HFF-Myc (cell line): Measurements from ENCODE around the gene SLC35F1.

Source experiments
- DNase-seq: peaks from one replicate; pipeline ENCODE4 v3.0.0-alpha.2; 2011; ENCODE audit warnings: low read depth; ENCODE audit errors: extremely low read depth
- H3K4me3 ChIP-seq: replicated peaks from 2 replicates; pipeline ENCODE4 v1.5.1; 2011; ENCODE audit warnings: low read depth, mild to moderate bottlenecking, control low read depth, low read length
- CTCF ChIP-seq: IDR thresholded peaks from 2 replicates; pipeline ENCODE4 v1.5.1; 2012; ENCODE audit warnings: mild to moderate bottlenecking, low read depth, low read length, control low read depth; ENCODE audit errors: missing control alignments

The SLC35F1 gene

GRCh38 chr6:117906507-117906957 is 532 bp upstream of the SLC35F1 start:
- no peak for TF ChIP-seq CTCF
- no peak overlapping the region for H3K4me3 ChIP-seq
- DNase-seq: no peak

- no peak for DNase-seq
- peak overlapping the region; percentile 17; the same call in 1 of the 2 replicates for H3K4me3 ChIP-seq
- TF ChIP-seq CTCF: no peak
These were observed 659 bp downstream of the SLC35F1 start for GRCh38 chr6:117907601-117908245.

GRCh38 chr6:117908246-117909068 is 1.4 kb downstream of the SLC35F1 start:
- no peak overlapping the region for H3K4me3 ChIP-seq
- no peak for TF ChIP-seq CTCF
- no peak for DNase-seq

- DNase-seq: no peak
These were observed 2.6 kb downstream of the SLC35F1 start for GRCh38 chr6:117909638-117910037.

GRCh38 chr6:117910549-117910948 is 3.5 kb downstream of the SLC35F1 start:
- DNase-seq: no peak
- H3K4me3 ChIP-seq: no peak overlapping the region
- TF ChIP-seq CTCF: no peak

More at GRCh38 chr6:117909638-117910037, 2.6 kb downstream of the SLC35F1 start:
- no peak for TF ChIP-seq CTCF
- H3K4me3 ChIP-seq: no peak overlapping the region

- DNase-seq: no peak
- no peak for TF ChIP-seq CTCF
- H3K4me3 ChIP-seq: no peak overlapping the region
These were observed 4.1 kb downstream of the SLC35F1 start for GRCh38 chr6:117911150-117911549.
